GM19467 (cell line): ENCODE results near the gene NUP210L.
"Not testable (repeated sequence)": the region's sequence is repeated elsewhere in the genome, so short reads cannot be mapped to it uniquely, and the experiment has no call there.

ENCODE experiments used
- ATAC-seq: cut with Tn5 transposase; IDR thresholded peaks from one replicate; pipeline ENCODE4 v1.9.1; 2021; ENCODE audit warnings: mild to moderate bottlenecking, moderate library complexity; ENCODE audit not compliant: unreplicated experiment

Gene NUP210L

DNA sequence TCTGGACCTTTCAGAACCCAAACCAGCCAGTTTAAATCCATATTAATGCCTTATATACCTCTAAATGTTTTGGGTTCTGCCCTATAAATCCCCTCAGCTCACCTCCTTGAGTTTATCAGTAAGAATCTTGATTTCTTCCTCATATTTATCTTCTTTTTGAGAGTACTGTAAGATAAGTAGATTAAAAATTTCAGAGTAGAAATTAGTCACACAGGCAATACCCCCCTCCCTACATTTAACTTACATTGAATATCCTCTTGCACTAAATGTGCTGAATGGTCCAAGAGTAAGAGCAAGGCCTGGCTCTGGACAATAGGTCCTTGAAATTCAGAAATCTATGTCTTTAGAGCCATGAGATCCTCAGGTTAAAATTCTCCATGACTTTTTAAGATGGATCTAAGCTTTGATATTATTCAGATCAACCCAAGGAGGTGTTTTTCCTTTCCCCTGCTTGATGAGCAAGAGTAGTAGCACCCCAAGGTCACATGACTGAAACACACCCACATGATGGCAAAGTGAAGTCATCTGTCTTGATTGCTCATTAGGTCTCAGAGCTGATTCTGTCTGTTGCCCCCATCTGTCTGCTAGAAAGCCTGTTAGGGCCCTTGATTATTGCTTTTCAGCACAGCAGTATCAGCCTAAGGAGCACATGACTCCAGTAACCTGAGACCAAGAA lies 15.8 kb upstream of the NUP210L start:
- no peak for ATAC-seq

DNA sequence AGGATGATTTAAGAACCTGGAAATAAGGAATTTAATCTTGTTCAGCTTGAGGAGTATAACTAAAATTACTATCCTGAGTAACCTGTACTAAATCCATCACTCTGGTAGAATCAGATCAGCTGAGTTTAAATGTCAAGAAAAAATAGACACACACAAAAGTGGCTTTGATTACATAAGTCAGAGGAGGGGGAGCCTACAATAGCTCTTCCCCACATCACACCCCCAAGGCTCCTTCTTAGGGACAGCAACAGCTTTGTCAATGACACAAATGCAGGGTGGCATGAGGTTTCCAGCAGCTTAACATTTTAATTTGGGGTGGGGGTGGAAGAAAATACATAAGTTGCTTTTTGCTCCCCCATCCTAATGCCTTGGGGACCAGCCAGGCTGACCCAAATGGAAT lies 12.6 kb upstream of the NUP210L start:
- no peak for ATAC-seq

DNA sequence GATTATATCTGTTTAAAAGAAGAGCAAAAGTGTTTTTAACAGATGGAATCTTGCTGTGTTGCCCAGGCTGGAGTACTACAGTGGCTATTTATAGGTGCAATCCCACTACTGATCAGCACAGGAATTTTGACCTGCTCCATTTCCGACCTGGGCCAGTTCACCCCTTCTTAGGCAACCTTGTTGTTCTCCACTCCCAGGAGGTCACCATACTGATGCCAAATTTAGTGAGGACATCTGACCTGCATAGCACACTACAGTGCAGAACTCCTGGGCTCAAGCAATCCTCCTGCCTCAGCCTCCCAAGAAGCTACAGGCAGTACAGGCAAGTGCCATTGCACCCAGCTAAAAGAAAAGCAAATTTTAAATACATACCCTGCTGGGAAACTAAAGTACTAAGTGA lies 11.3 kb upstream of the NUP210L start:
- no peak for ATAC-seq

DNA sequence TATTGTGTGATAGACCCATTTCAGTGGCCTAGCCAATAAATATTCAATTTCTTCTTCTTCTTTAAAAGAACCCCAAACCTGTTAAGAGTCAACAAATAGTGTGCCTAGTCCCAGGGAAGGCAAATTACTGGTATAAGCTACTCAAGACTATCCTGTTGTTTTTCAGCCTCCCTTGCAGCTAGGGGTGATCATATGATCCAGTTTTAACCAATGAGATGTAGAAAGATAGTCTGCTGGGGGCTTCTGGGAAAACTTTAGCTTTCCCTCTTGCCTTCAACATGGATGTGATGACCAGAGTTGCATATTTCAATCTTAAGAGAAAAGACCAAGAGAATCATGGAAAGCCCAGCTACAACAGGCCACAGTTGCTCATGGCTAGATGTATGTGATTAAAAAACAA lies 4.7 kb upstream of the NUP210L start:
- no peak for ATAC-seq

DNA sequence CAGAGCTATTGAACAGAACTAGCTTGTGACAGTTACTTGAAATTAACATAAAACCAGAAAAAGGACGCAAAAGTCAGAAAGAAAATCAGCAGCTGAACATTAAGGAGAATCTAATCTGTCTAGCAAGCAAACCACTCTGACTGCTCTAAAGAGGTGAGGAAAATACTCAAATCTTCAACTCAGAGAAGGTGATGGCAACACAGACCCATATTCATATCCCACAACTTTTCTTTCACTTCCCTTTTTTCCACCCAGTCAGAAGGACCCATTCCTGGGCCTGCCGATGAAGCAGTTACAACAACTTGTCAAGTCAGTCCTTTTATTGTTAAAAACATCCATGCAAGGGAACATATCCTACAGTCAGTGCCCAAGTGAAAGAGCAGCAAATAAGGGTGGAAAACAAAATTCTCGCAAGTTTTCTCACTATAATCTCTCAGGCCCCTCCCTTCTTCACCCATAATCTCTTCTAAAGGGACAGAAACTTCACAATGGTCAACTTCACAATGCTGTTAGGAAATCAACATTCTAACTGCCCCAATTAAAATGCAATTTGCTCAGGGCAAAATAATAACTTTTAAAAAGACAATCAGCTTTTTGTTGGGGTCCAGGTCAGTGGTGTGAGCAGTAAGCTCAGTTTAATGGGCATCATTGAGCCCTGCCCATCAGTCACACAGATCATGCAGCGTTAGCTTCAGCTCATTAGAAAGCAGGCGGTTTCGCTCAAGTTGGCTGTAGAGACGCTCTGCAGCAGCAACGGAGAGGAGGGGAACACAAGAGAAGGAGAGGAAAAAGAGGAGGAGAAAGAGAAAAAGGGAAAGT lies 3.6 kb upstream of the NUP210L start:
- no peak for ATAC-seq

DNA sequence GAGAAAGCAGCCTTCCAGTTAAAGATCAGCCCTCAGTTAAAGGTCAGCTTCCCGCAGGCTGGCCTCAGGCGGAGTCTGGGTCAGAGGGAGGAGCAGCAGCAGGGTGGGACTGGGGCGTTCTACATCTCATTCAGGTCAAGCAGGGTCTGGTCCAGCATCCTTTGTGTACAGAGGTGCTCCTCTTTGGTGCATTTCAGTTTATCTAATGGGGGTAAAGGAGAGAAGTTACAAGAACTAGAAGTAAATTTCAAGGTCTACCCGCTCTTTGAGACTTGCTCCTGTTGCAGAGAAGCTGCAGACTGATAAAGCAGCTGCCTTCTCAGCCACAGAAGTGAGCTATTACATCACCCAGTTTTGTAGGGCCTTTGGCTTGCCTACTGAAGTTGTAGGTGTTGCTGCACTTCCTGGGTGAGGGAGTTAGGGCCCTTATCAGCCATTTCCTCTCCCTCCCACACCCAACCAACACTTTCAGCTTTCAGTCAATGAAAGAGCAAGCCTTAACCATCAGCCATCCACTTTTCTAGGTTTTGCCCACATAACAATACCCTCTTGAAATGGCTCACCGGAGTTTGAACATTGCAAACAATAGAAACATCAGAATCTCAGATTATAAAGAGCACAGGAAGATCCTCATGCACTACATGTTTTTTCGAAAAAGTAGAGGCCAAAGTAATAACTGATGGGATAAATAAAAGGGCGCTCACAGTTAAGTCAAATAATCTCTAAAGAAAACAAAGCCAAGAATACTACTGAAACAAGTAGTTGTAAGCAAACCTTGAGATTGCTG lies 2.8 kb upstream of the NUP210L start:
- peak; percentile 69 for ATAC-seq

DNA sequence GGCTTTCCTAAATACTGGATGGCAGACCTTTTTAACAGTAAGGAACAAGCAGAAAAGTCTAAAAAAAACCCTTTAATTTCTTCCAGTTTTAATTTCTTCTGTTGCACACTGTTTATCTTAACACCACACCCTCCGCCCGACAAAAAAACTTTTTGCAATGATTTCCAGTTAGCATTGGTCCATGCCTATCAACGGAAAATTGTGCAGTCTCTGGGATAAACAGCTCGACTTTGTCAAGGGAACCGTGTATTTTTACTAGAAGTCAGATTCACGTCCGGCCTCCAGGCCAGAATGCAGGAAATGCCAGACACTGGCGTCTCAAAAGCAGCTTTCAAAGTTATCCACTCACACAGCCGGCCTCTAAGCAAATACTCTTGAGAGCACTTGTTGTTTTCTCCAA lies 378 bp upstream of the NUP210L start:
- no peak for ATAC-seq

DNA sequence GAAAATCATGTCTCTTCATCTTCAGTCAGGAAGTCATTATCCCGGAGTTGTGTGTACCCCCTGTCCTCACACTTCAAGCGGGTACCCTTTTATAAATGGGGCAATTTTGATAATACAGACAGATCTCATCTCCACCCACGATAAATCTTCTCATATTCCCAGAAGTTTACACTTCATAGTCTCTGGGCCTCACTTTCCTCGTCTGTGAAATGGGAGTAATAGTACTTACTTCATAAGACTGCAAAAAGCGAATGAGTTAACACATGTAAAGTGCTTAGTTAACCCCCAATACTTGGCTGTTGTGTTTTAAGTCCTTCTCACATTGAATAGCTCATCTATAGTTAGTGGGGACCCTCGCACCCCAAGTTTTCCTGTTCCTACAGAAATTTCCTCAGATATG lies 820 bp downstream of the NUP210L start:
- no peak for ATAC-seq

DNA sequence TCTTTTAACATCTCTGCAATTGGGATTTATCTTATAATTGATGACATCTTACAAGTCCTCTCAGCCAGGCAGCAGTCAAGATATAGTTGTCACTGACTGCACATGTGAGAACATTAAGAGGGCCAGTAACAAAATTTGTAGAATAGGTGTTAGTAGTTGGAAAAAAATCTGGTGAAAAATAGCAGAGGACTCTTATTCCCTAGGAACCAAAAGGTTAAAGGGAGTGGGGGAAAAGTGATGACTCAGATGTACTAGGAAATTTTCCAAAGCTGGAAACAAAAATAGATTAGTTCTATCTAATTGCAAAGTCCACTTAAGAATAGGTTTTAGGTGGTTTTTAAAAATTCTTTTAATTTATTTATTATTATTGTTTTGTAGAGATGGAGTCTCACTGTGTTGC lies 3.6 kb downstream of the NUP210L start:
- ATAC-seq, result no peak

DNA sequence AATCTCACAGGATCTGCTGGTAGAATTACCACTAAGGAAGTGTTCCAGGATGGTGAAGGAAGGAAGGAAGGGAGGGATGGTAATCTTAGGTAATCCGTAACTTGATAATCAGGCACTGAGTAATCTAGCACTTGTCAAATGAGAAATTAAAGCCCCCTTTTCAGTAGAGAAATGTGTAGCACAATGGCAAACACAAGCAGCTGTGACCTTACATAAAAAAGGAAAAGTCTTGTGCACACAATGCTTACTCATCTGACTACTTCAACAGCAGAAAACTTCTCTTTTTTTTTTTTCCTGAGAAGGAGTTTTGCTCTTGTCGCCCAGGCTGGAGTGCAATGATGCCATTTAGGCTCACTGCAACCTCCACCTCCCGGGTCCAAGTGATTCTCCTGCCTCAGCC lies 6.1 kb downstream of the NUP210L start:
- no peak for ATAC-seq

DNA sequence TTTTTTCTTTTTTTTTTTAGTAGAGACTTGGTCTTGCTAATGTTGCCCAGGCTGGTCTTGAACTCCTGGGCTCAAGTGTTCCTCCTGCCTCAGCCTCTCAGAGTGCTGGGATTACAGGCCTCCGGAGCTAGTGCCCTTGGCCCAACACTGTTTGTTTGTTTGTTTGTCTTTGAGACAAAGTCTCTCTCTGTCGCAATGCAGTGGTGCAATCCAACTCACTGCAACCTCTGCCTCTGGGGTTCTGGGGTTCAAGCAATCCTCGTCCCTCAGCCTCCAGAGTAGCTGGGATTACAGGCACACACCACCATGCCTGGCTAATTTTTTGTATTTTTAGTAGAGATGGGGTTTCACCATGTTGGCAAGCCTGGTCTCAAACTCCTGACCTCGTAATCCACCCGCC lies 7.4 kb downstream of the NUP210L start:
- ATAC-seq, result not testable (repeated sequence)

DNA sequence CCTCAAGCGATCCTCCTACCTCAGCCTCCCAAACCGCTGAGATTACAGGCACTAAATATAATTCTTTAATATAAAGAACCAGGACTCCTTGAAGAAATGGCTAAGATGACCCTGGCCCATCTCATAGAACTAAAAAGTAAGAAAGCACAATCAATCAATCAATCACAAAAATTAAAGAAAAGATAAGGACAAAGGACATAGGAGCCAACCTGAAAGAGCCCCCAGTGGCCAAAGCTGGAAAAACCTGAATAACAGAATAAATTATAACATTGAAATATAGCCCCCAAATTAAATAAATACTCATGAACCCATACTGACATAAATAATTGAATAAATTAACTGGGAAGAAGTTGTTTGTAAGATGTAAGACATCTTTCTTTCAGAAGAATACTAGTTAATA lies 8.9 kb downstream of the NUP210L start:
- ATAC-seq, result no peak

DNA sequence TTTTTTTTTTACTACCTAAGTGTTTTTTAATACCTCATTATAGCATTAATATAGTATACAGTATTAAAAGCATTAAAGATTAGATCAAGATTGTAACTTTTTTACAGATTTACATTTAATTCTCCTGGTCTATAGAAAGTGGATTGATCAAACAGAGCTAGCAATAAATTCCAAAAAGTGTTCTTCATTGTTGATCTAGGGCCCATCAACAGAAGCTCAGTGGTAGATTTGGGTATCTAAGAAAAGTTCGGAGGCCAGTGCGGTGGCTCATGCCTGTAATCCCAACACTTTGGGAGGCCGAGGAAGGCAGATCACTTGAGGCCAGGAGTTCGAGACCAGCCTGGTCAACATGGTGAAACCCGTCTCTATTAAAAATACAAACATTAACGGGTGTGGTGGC lies 12.5 kb downstream of the NUP210L start:
- ATAC-seq, result no peak

DNA sequence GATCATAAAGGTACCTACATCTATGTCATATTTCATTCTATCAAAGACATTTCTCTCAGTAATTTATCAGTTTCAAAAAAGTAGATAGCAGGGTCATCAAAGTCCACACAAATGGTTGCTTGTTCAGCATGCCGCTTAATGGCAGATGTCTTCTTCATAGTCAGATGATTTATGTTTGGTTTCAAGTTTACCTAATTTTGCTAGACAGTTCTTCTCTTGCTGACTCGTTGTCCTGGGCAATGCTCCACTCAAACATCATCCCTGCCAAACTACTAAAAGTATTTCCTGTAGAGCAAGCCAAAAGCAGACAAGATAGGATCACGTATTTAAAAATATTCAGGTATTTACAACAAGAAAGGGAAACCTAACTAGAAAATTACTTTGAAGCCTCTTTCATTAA lies 13.6 kb downstream of the NUP210L start:
- no peak for ATAC-seq

DNA sequence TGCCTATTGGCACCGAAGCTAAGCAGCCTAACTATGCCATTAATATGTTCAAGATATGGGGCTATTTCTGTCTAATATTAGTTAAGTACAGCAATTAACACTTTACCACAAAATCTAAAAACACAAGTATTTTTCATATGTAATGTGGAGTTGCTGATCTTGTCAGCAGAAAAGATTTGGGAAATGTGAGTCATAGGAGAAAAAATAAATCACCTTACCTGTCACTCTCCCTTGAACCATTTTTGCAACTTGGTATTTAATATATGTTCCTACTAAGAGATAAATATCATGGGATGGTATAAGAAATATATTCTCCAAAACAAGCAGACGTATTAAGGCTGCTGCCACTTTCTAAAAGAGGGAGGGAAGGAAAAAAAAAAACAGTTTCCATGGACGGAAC lies 17.0 kb downstream of the NUP210L start:
- ATAC-seq, result no peak

DNA sequence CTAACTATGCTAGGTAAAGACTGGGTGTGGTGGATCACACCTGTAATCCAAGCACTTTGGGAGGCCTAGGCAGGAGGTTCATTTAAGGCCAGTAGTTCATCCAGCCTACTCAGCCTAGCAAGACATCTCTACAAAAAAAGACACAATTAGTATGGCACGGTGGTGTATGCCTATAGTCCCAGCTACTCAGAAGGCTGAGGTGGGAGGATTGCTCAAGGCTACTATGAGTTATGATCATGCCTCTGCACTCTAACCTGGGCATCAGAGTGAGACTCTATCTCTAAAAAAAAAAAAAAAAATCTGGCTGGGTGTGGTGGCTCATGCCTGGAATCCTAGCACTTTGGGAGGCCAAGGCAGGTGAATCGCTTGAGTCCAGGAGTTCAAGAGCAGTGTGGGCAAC lies 21.6 kb downstream of the NUP210L start:
- ATAC-seq, result no peak

DNA sequence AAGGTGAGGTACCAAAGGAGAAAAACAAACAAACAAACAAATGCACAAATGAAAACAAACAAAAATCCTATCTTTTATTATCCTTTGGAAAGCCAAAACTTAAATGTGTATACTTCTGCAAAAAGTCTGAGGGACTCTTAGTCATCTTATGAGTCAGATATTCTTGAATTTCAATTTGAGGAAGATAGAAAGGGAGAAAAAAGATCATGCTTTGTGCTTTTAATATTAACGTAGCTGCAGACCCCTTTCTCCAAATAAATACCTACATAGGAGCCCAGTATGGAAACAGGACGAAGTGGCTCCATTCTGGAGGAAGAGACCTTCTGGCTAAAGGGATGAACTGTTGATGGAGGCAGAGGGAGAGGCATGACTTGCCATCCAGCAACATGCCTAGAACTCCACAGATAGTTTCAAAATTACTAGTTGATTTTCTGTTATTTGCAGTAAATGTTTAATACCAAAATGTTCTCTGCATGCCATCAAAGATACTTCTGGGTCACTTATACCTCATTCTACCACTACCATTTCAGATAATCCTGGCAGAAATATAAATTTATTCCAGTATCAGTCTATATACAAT lies 25.4 kb downstream of the NUP210L start:
- no peak for ATAC-seq

DNA sequence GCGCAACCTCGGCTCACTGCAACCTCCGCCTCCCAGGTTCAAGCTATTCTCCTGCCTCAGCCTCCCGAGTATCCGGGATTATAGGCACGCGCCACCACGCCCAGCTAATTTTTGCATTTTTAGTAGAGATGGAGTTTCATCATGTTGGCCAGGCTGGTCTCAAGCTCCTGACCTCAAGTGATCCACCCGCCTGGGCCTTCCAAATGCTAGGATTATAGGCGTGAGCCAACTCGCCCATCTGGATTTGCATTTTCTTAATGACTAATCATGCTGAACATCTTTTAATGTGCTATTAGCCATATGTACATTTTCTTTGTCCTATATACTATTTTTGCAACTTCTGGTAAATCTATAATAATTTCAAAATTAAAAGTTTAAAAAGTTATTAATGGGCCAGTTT lies 31.7 kb downstream of the NUP210L start:
- ATAC-seq, result not testable (repeated sequence)

DNA sequence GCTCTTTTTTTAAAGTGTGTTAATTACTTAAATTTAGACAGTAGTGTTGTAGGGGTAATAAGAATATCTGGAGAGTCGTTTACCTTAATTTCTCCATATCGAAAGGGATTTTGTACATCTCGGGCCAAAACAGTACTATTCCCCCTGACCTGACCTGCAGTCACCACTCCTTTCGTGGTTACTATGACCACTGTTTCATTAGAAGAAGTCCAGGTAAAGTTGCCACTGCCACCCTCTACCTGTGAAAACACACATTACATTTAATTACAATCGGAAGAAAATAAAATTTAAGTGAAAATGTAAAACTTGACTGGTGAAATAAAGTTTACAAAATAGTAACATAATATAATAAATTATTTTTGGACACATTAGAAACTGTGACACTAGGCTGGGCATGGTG lies 37.2 kb downstream of the NUP210L start:
- no peak for ATAC-seq

DNA sequence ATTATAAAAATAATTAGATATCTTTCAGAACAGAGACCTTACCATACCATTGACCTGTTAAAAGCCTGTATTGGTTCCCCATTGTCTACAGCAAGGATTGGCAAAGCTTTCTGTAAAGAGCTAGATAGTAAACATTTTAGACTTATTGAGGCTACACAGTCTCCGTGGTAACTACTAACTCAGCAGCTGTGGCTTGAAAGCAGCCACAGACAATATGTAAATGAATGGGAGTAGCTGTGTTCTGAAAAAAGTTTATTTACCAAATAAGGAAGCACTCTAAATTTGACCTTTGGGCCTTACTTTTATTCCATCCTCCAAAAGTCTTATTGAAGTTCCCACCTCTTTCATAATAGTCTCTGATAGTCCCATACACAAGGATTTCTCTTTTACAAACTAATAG lies 39.7 kb downstream of the NUP210L start:
- no peak for ATAC-seq

DNA sequence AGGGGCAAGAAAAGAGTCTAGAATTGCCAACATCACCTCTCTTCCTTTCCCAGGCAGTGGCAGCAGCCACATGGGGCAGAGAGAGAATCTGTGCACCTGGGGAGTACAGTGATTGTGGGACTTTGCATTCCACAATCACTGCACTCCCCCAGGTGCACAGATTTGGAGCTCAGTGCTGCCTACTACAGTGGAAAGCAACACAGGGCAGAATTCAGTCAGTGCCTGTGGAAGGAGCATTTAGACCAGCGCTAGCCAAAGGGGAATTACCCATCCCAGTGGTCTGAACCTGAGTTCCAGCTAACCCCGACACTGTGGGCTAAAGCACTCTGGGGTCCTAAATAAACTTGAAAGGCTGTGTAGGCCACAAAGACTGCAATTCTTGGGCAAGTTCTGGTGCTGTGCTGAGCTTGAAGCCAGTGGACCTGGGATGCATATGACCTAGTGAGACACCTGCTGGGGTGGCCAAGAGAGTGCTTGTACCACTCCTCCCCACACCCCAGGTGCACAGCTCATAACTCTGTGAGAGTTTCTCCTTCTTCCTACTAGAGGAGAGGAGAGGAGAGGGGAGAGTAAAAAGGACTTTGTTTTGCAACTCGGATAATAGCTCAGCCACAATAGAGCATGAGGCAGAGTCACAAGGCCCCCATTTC lies 50.3 kb downstream of the NUP210L start:
- no peak for ATAC-seq
